HEK293 (cell line): ENCODE data around the gene MARCHF3.
"Not testable (repeated sequence)": the region's sequence is repeated elsewhere in the genome, so short reads cannot be mapped to it uniquely, and the experiment has no call there.

Experiments used
- CTCF ChIA-PET: fragments of 350-600 bp; formaldehyde crosslinking; extraction: SDS; loops from one replicate; lab custom pipeline; 2021; ENCODE audit warnings: antibody characterized with exemption; lab: Yijun Ruan, JAX
- POLR2A ChIA-PET: fragments of 300-600 bp; formaldehyde crosslinking; extraction: SDS; loops from one replicate; lab custom pipeline; 2020; ENCODE audit warnings: antibody characterized with exemption, inconsistent platforms; lab: Yijun Ruan, JAX
- H3K27ac ChIP-seq: fragments of 200-500 bp; sonication (Bioruptor generic); 2 replicates; pipeline ENCODE4 v1.5.1; 2014; ENCODE audit warnings: low read depth, low read length, control low read depth, inconsistent platforms; ENCODE audit errors: extremely low read depth
- H3K36me3 ChIP-seq, 2 experiments: fragments of 200-500 bp in 1 of 2; sonication (Bioruptor generic) in 1 of 2; 1 replicate in 1 of 2; 2 replicates in 1 of 2; pipeline ENCODE4 v1.5.1; 2014 to 2017; ENCODE audit warnings: inconsistent platforms in 2 of 2, low read length in 2 of 2; ENCODE audit not compliant: control insufficient read depth in 2 of 2, insufficient read depth in 1 of 2
- H3K4me1 ChIP-seq: fragments of 200-500 bp; sonication (Bioruptor generic); 2 replicates; pipeline ENCODE4 v1.5.1; 2014; ENCODE audit warnings: mild to moderate bottlenecking, low read length, inconsistent platforms; ENCODE audit not compliant: control insufficient read depth, insufficient read depth
- H3K4me3 ChIP-seq: 2 replicates; pipeline ENCODE4 v1.5.1; 2011; ENCODE audit warnings: low read depth, mild to moderate bottlenecking, control low read depth, low read length, moderate library complexity
- H3K9me3 ChIP-seq: fragments of 200-500 bp; sonication (Bioruptor generic); 2 replicates; pipeline ENCODE4 v1.5.1; 2014; ENCODE audit warnings: low read depth, low read length, inconsistent platforms; ENCODE audit not compliant: control insufficient read depth, insufficient read depth
- BCL11B ChIP-seq: fragments of 450-650 bp; formaldehyde crosslinking; IDR thresholded peaks from 2 replicates; pipeline ENCODE4 v1.5.1; 2016; ENCODE audit warnings: low read depth, missing biosample characterization, missing genetic modification characterization
- CTCF ChIP-seq: fragments of 450-650 bp; formaldehyde crosslinking; IDR thresholded peaks from 2 replicates; pipeline ENCODE4 v1.5.1; 2016; ENCODE audit warnings: missing biosample characterization, missing genetic modification characterization
- FEZF1 ChIP-seq: fragments of 450-650 bp; formaldehyde crosslinking; IDR thresholded peaks from 2 replicates; pipeline ENCODE4 v1.5.1; 2016; ENCODE audit warnings: missing biosample characterization, missing genetic modification characterization
- KLF16 ChIP-seq: fragments of 450-650 bp; formaldehyde crosslinking; IDR thresholded peaks from 2 replicates; pipeline ENCODE4 v1.5.1; 2017; ENCODE audit warnings: missing biosample characterization, missing genetic modification characterization
- KLF7 ChIP-seq: fragments of 450-650 bp; formaldehyde crosslinking; IDR thresholded peaks from 2 replicates; pipeline ENCODE4 v1.5.1; 2016; ENCODE audit warnings: missing biosample characterization, missing genetic modification characterization, borderline replicate concordance
- OSR2 ChIP-seq: fragments of 450-650 bp; formaldehyde crosslinking; IDR thresholded peaks from 2 replicates; pipeline ENCODE4 v1.5.1; 2016; ENCODE audit warnings: missing biosample characterization, missing genetic modification characterization
- TCF7L2 ChIP-seq: IDR thresholded peaks from 2 replicates; pipeline ENCODE4 v1.6.1; 2011; ENCODE audit warnings: low read depth, mild to moderate bottlenecking, inconsistent platforms, low read length, moderate library complexity, borderline replicate concordance
- WT1 ChIP-seq: fragments of 450-650 bp; formaldehyde crosslinking; IDR thresholded peaks from 2 replicates; pipeline ENCODE4 v1.5.1; 2016; ENCODE audit warnings: missing biosample characterization, missing genetic modification characterization
- YY1 ChIP-seq: fragments of 450-650 bp; formaldehyde crosslinking; IDR thresholded peaks from 2 replicates; pipeline ENCODE4 v1.5.1; 2018; ENCODE audit warnings: missing biosample characterization, missing genetic modification characterization
- ZBTB20 ChIP-seq: fragments of 450-650 bp; formaldehyde crosslinking; IDR thresholded peaks from 2 replicates; pipeline ENCODE4 v1.5.1; 2016; ENCODE audit warnings: missing biosample characterization, missing genetic modification characterization
- ZNF19 ChIP-seq: fragments of 450-650 bp; formaldehyde crosslinking; IDR thresholded peaks from 2 replicates; pipeline ENCODE4; 2016; ENCODE audit warnings: missing biosample characterization, missing genetic modification characterization, low read depth
- ZNF223 ChIP-seq: fragments of 450-650 bp; formaldehyde crosslinking; IDR thresholded peaks from 2 replicates; pipeline ENCODE4 v1.5.1; 2016; ENCODE audit warnings: missing biosample characterization, missing genetic modification characterization
- ZNF266 ChIP-seq: fragments of 450-650 bp; formaldehyde crosslinking; IDR thresholded peaks from 2 replicates; pipeline ENCODE4 v1.5.1; 2016; ENCODE audit warnings: missing biosample characterization, missing genetic modification characterization, low read depth
- ZNF280D ChIP-seq: fragments of 450-650 bp; formaldehyde crosslinking; IDR thresholded peaks from 2 replicates; pipeline ENCODE4 v1.5.1; 2016; ENCODE audit warnings: missing biosample characterization, missing genetic modification characterization
- ZNF341 ChIP-seq: fragments of 450-650 bp; formaldehyde crosslinking; IDR thresholded peaks from 2 replicates; pipeline ENCODE4; 2016; ENCODE audit warnings: low read depth, missing biosample characterization, missing genetic modification characterization
- ZNF423 ChIP-seq: fragments of 450-650 bp; formaldehyde crosslinking; IDR thresholded peaks from 2 replicates; pipeline ENCODE4 v1.5.1; 2016; ENCODE audit warnings: missing biosample characterization, missing genetic modification characterization
- ZNF561 ChIP-seq: fragments of 450-650 bp; IDR thresholded peaks from 2 replicates; pipeline ENCODE4 v1.5.1; 2018; ENCODE audit warnings: missing biosample characterization, missing genetic modification characterization, borderline replicate concordance
- ZNF596 ChIP-seq: fragments of 450-650 bp; IDR thresholded peaks from 2 replicates; pipeline ENCODE4 v1.5.0; 2018; ENCODE audit warnings: missing biosample characterization, mild to moderate bottlenecking, missing genetic modification characterization, moderate library complexity
- ZNF629 ChIP-seq: fragments of 450-650 bp; formaldehyde crosslinking; IDR thresholded peaks from 2 replicates; pipeline ENCODE4 v1.5.1; 2017; ENCODE audit warnings: missing biosample characterization, missing genetic modification characterization
- ZNF704 ChIP-seq: fragments of 450-650 bp; formaldehyde crosslinking; IDR thresholded peaks from 2 replicates; pipeline ENCODE4 v1.5.1; 2016; ENCODE audit warnings: missing biosample characterization, missing genetic modification characterization

The MARCHF3 gene

GRCh38 chr5:126857472-126858410 lies 172.6 kb downstream of the MARCHF3 start (continued):
- TF ChIP-seq ZNF423 (tag by site-specific recombination) (no peak), ZNF596 (tag by site-specific recombination) (no peak), OSR2 (tag by site-specific recombination) (no peak), CTCF (tag by site-specific recombination) (no peak), KLF7 (tag by site-specific recombination) (no peak)

- H3K4me3 ChIP-seq, result no peak overlapping the region
- H3K4me1 ChIP-seq, result no peaks in the 10 kb centered on the region
- ChIA-PET CTCF (no interaction called here), POLR2A (no interaction called here)
- no peak overlapping the region for H3K27ac ChIP-seq
- H3K36me3 ChIP-seq, result no peaks in the 10 kb centered on the region
- TF ChIP-seq ZNF561 (tag by site-specific recombination) (no peak), TCF7L2 (no peak), BCL11B (no peak), FEZF1 (tag by site-specific recombination) (no peak), ZNF223 (tag by site-specific recombination) (no peak), WT1 (tag by site-specific recombination) (no peak), ZBTB20 (tag by site-specific recombination) (no peak), ZNF704 (tag by site-specific recombination) (no peak), KLF16 (tag by site-specific recombination) (no peak), ZNF280D (tag by site-specific recombination) (no peak), ZNF19 (no peak), ZNF341 (tag by site-specific recombination) (no peak)
- H3K9me3 ChIP-seq, result no peaks in the 10 kb centered on the region
Measured at GRCh38 chr5:126855266-126855665, 175.1 kb downstream of the MARCHF3 start.

GRCh38 chr5:126854526-126855110 lies 175.7 kb downstream of the MARCHF3 start:
- no peak overlapping the region for H3K27ac ChIP-seq
- no peaks in the 10 kb centered on the region for H3K4me1 ChIP-seq
- no peaks in the 10 kb centered on the region for H3K9me3 ChIP-seq
- no peaks in the 10 kb centered on the region for H3K36me3 ChIP-seq
- CTCF ChIA-PET, result no interaction called here
- TF ChIP-seq ZNF266 (tag by site-specific recombination) (no peak), ZNF629 (tag by site-specific recombination) (no peak), YY1 (tag by site-specific recombination) (no peak)
- H3K4me3 ChIP-seq, result no peak overlapping the region
- POLR2A ChIA-PET, result no interaction called here

GRCh38 chr5:126853541-126854307 lies 176.6 kb downstream of the MARCHF3 start:
- POLR2A ChIA-PET, H3K4me1 ChIP-seq, H3K4me3 ChIP-seq, H3K27ac ChIP-seq, H3K36me3 ChIP-seq, CTCF ChIA-PET, H3K9me3 ChIP-seq: not testable (repeated sequence)
